ENCODE measurements around the gene SMCHD1.
"Not testable (repeated sequence)": the region's sequence is repeated elsewhere in the genome, so short reads cannot be mapped to it uniquely, and the experiment has no call there.

Gene SMCHD1

GRCh38 chr18:2715990-2716389 is 60.5 kb downstream of the SMCHD1 start:
- in situ Hi-C loops (cut with MboI; ENCODE audit: low sequenced_read_pairs): no loop called here

- in situ Hi-C loops (cut with MboI; ENCODE audit: low sequenced_read_pairs): no loop called here
These were observed 61.1 kb downstream of the SMCHD1 start for GRCh38 chr18:2716394-2717326.

- in situ Hi-C loops (cut with MboI; ENCODE audit: low sequenced_read_pairs): no loop called here
These were observed 61.9 kb downstream of the SMCHD1 start for GRCh38 chr18:2717407-2717806.

- in situ Hi-C loops (cut with MboI; ENCODE audit: low sequenced_read_pairs): no loop called here
These were observed 63.5 kb downstream of the SMCHD1 start for GRCh38 chr18:2719040-2719439.

- in situ Hi-C loops (cut with MboI; ENCODE audit: low sequenced_read_pairs): no loop called here
These were observed 67.7 kb downstream of the SMCHD1 start for GRCh38 chr18:2723207-2723606.

GRCh38 chr18:2729757-2730156 is 74.2 kb downstream of the SMCHD1 start:
- in situ Hi-C loops (cut with MboI; ENCODE audit: low sequenced_read_pairs): no loop called here

- in situ Hi-C loops (cut with MboI; ENCODE audit: low sequenced_read_pairs): no loop called here
These were observed 81.3 kb downstream of the SMCHD1 start for GRCh38 chr18:2736823-2737222.

GRCh38 chr18:2740082-2740481 is 84.6 kb downstream of the SMCHD1 start:
- in situ Hi-C loops (cut with MboI; ENCODE audit: low sequenced_read_pairs): not testable (repeated sequence)

GRCh38 chr18:2746274-2746673 is 90.7 kb downstream of the SMCHD1 start:
- in situ Hi-C loops (cut with MboI; ENCODE audit: low sequenced_read_pairs): no loop called here

GRCh38 chr18:2758309-2758708 is 102.8 kb downstream of the SMCHD1 start:
- in situ Hi-C loops (cut with MboI; ENCODE audit: low sequenced_read_pairs): no loop called here

GRCh38 chr18:2774669-2775068 is 119.1 kb downstream of the SMCHD1 start:
- in situ Hi-C loops (cut with MboI; ENCODE audit: low sequenced_read_pairs): no loop called here

GRCh38 chr18:2776601-2777000 is 121.1 kb downstream of the SMCHD1 start:
- in situ Hi-C loops (cut with MboI; ENCODE audit: low sequenced_read_pairs): no loop called here

GRCh38 chr18:2777241-2777640 is 121.7 kb downstream of the SMCHD1 start:
- in situ Hi-C loops (cut with MboI; ENCODE audit: low sequenced_read_pairs): no loop called here

- in situ Hi-C loops (cut with MboI; ENCODE audit: low sequenced_read_pairs): no loop called here
These were observed 125.2 kb downstream of the SMCHD1 start for GRCh38 chr18:2780750-2781149.

- in situ Hi-C loops (cut with MboI; ENCODE audit: low sequenced_read_pairs): no loop called here
These were observed 131.7 kb downstream of the SMCHD1 start for GRCh38 chr18:2787225-2787624.

- in situ Hi-C loops (cut with MboI; ENCODE audit: low sequenced_read_pairs): no loop called here
These were observed 136.9 kb downstream of the SMCHD1 start for GRCh38 chr18:2792395-2792794.

- in situ Hi-C loops (cut with MboI; ENCODE audit: low sequenced_read_pairs): no loop called here
These were observed 138.6 kb downstream of the SMCHD1 start for GRCh38 chr18:2794159-2794558.

GRCh38 chr18:2797951-2798350 is 142.4 kb downstream of the SMCHD1 start:
- in situ Hi-C loops (cut with MboI; ENCODE audit: low sequenced_read_pairs): no loop called here

- in situ Hi-C loops (cut with MboI; ENCODE audit: low sequenced_read_pairs): no loop called here
These were observed 143.8 kb downstream of the SMCHD1 start for GRCh38 chr18:2799369-2799768.

GRCh38 chr18:2805970-2806943 is 150.7 kb downstream of the SMCHD1 start:
- in situ Hi-C loops (cut with MboI; ENCODE audit: low sequenced_read_pairs): no loop called here

- in situ Hi-C loops (cut with MboI; ENCODE audit: low sequenced_read_pairs): not testable (repeated sequence)
These were observed 153.1 kb downstream of the SMCHD1 start for GRCh38 chr18:2808640-2809039.

All from HL-60/S4 (cell line).